Keratinocyte (primary cell): ENCODE results near the gene SEPTIN5. TPM values are rescaled to one million over a fixed set of nuclear protein-coding genes. Genes with fewer than 3 reads are reported as not detected.

Experiments used
- DNase-seq: peaks from one replicate; pipeline ENCODE4 v3.0.0-alpha.2; 2011; ENCODE audit warnings: low read depth, missing footprints, low spot score
- FAIRE-seq: peaks from 2 replicates; lab custom pipeline; 2011; peaks lifted over from hg19 to GRCh38; lab: Jason Lieb, UNC
- H2AFZ ChIP-seq: 2 replicates; pipeline ENCODE4 v1.6.0; 2012; ENCODE audit warnings: low read length, control low read depth, inconsistent platforms; ENCODE audit not compliant: control insufficient read depth
- H3K27ac ChIP-seq: 2 replicates; pipeline ENCODE4 v1.5.1; 2011; ENCODE audit warnings: low read length; ENCODE audit not compliant: control insufficient read depth, insufficient read depth
- H3K27me3 ChIP-seq: 3 replicates; pipeline ENCODE4 v1.6.0; 2011; ENCODE audit warnings: low read length; ENCODE audit not compliant: control insufficient read depth, insufficient read depth; ENCODE audit errors: extremely low read depth
- H3K36me3 ChIP-seq, 2 experiments: 2 replicates in 1 of 2; 3 replicates in 1 of 2; pipeline ENCODE4 v1.5.1; 2011; ENCODE audit warnings: low read length in 2 of 2, mild to moderate bottlenecking in 1 of 2; ENCODE audit not compliant: control insufficient read depth in 2 of 2, insufficient read depth in 2 of 2; ENCODE audit errors: extremely low read depth in 1 of 2
- H3K4me1 ChIP-seq: 3 replicates; pipeline ENCODE4 v1.5.1; 2011; ENCODE audit warnings: low read length; ENCODE audit not compliant: control insufficient read depth, insufficient read depth; ENCODE audit errors: extremely low read depth
- H3K4me2 ChIP-seq: 3 replicates; pipeline ENCODE4 v1.6.0; 2011; ENCODE audit warnings: low read depth, low read length; ENCODE audit not compliant: control insufficient read depth, insufficient read depth; ENCODE audit errors: extremely low read depth
- H3K4me3 ChIP-seq, 3 experiments: fragments of 200-600 bp in 1 of 3; sonication (generic) in 1 of 3; 2 replicates in 2 of 3; 3 replicates in 1 of 3; pipeline ENCODE4 v1.5.1; 2011 to 2016; ENCODE audit warnings: low read length in 3 of 3, mild to moderate bottlenecking in 3 of 3, control low read depth in 2 of 3, inconsistent platforms in 1 of 3, low read depth in 1 of 3, mixed read lengths in 1 of 3, mixed run types in 1 of 3, moderate library complexity in 1 of 3; ENCODE audit not compliant: control insufficient read depth in 2 of 3, insufficient read depth in 2 of 3; ENCODE audit errors: extremely low read depth in 1 of 3
- H3K79me2 ChIP-seq: 2 replicates; pipeline ENCODE4 v1.6.0; 2012; ENCODE audit warnings: low read length; ENCODE audit not compliant: control insufficient read depth, insufficient read depth
- H3K9ac ChIP-seq: 3 replicates; pipeline ENCODE4 v1.6.0; 2011; ENCODE audit warnings: low read length; ENCODE audit not compliant: control insufficient read depth, insufficient read depth; ENCODE audit errors: extremely low read depth
- H3K9me1 ChIP-seq: 3 replicates; pipeline ENCODE4 v1.6.0; 2011; ENCODE audit warnings: low read length; ENCODE audit not compliant: control insufficient read depth, insufficient read depth; ENCODE audit errors: extremely low read depth
- H3K9me3 ChIP-seq: 2 replicates; pipeline ENCODE4 v1.5.1; 2012; ENCODE audit warnings: low read depth, low read length; ENCODE audit not compliant: control insufficient read depth
- H4K20me1 ChIP-seq: 3 replicates; pipeline ENCODE4 v1.6.0; 2011; ENCODE audit warnings: low read length; ENCODE audit not compliant: control insufficient read depth, insufficient read depth; ENCODE audit errors: extremely low read depth
- CTCF ChIP-seq, 3 experiments: IDR thresholded peaks in 1 of 3; conservative IDR thresholded peaks in 1 of 3; optimal IDR thresholded peaks in 1 of 3; 2 replicates in 2 of 3; 3 replicates in 1 of 3; pipeline versions ENCODE3 to v1.5.1; 2011; ENCODE audit warnings: low read length in 3 of 3, mild to moderate bottlenecking in 3 of 3, moderate library complexity in 2 of 3, control low read depth in 1 of 3, inconsistent platforms in 1 of 3; ENCODE audit not compliant: insufficient read depth in 2 of 3; ENCODE audit errors: extremely low read depth in 1 of 3
- EZH2 ChIP-seq: IDR thresholded peaks from one replicate; pipeline ENCODE4 v1.6.1; 2012; ENCODE audit warnings: inconsistent platforms, mild to moderate bottlenecking, low read length, moderate library complexity
- dilution Hi-C: fragments of 300-500 bp; cut with MboI; formaldehyde crosslinking; loops from one replicate; pipeline ENCODE4 v1.7.0; 2020; ENCODE audit warnings: low sequenced_read_pairs; ENCODE audit not compliant: extremely low pct_ligation_motif_present
- polyA plus RNA-seq, 5 experiments: library from polyadenylated mRNA; depleted of rRNA in 3 of 5; stranded (reverse) in 3 of 5; stranded (forward) in 1 of 5; unstranded in 1 of 5; fragments of >200 nt; gene quantifications; 1 replicate in 1 of 5; 2 replicates in 3 of 5; 3 replicates in 1 of 5; pipeline versions ENCODE4 v1.2.1 to v1.2.3, GENCODE V29; 2011 to 2012; ENCODE audit warnings: missing spikeins in 2 of 5, low read depth in 1 of 5, low replicate concordance in 1 of 5

SEPTIN5 gene
- polyA plus RNA-seq, 1 donor (not counting 4 experiments of a cell fraction or from before 2014, with no cell fraction given): 2.2 TPM

- Histone ChIP-seq H3K4me1 (peaks cover 11% of the 10 kb centered on the region), H3K27me3 (peaks cover 50% of the 10 kb centered on the region), H3K4me3 (peak overlapping the region; percentile 36 to 51 (median 49)), H3K27ac (no peak overlapping the region), H3K9ac (peak overlapping the region; percentile 22), H3K79me2 (no peaks in the 10 kb centered on the region), H2AFZ (peak overlapping the region; percentile 47), H3K9me1 (no peaks in the 10 kb centered on the region), H3K36me3 (no peaks in the 10 kb centered on the region), H4K20me1 (no peaks in the 10 kb centered on the region), H3K9me3 (no peaks in the 10 kb centered on the region), H3K4me2 (peak overlapping the region; percentile 84)
- DNase-seq (no peak), FAIRE-seq (no peak)
- dilution Hi-C loops: no loop called here
- TF ChIP-seq CTCF (optimal IDR thresholded peaks at IDR 0.05 in 1 of 3, IDR thresholded peaks at IDR 0.05 in 1 of 3, conservative IDR thresholded peaks at IDR 0.05 in 1 of 3; ENCODE audit: extremely low read depth in 1 of 3, insufficient read depth in 2 of 3, low read length in 3 of 3) (no peak), EZH2 (peak; percentile 37)
Measured at GRCh38 chr22:19718456-19719049, 4.2 kb downstream of the SEPTIN5 start.

GRCh38 chr22:19719050-19719482 lies 4.8 kb downstream of the SEPTIN5 start:
- no peak overlapping the region for H3K4me3 ChIP-seq
- no peaks in the 10 kb centered on the region for H3K9me1 ChIP-seq
- H3K4me1 ChIP-seq: peaks cover 11% of the 10 kb centered on the region
- dilution Hi-C loops: no loop called here
- no peak overlapping the region for H3K27ac ChIP-seq
- FAIRE-seq (no peak), DNase-seq (no peak)
- no peaks in the 10 kb centered on the region for H3K79me2 ChIP-seq
- peak; percentile 30 for TF ChIP-seq EZH2
- no peak for TF ChIP-seq CTCF (optimal IDR thresholded peaks at IDR 0.05 in 1 of 3, IDR thresholded peaks at IDR 0.05 in 1 of 3, conservative IDR thresholded peaks at IDR 0.05 in 1 of 3; ENCODE audit: extremely low read depth in 1 of 3, insufficient read depth in 2 of 3, low read length in 3 of 3)
- peaks cover 49% of the 10 kb centered on the region for H3K27me3 ChIP-seq
- H3K9ac ChIP-seq: no peak overlapping the region
- no peaks in the 10 kb centered on the region for H4K20me1 ChIP-seq
- no peak overlapping the region for H3K4me2 ChIP-seq
- H2AFZ ChIP-seq: no peak overlapping the region
- no peaks in the 10 kb centered on the region for H3K9me3 ChIP-seq
- H3K36me3 ChIP-seq: no peaks in the 10 kb centered on the region
